Parathyroid adenoma (tissue), 2 donors: Measurements from ENCODE around the gene PROB1.

Experiments used
- H2AFZ ChIP-seq: fragments of 300-600 bp; sonication (generic); one replicate; pipeline ENCODE4 v1.7.0; 2017; ENCODE audit warnings: antibody characterized with exemption, mild to moderate bottlenecking
- H3K27ac ChIP-seq: fragments of 300-600 bp; sonication (generic); one replicate; pipeline ENCODE4 v1.7.0; 2017
- H3K27me3 ChIP-seq: fragments of 300-600 bp; sonication (generic); one replicate; pipeline ENCODE4 v1.7.0; 2017; ENCODE audit warnings: low read length; ENCODE audit not compliant: control insufficient read depth, insufficient read depth
- H3K36me3 ChIP-seq: fragments of 300-600 bp; sonication (generic); one replicate; pipeline ENCODE4 v1.7.0; 2017; ENCODE audit warnings: low read length; ENCODE audit not compliant: control insufficient read depth, insufficient read depth
- H3K4me1 ChIP-seq: fragments of 300-600 bp; sonication (generic); one replicate; pipeline ENCODE4 v1.7.0; 2017; ENCODE audit warnings: control low read depth
- H3K4me2 ChIP-seq: fragments of 300-600 bp; sonication (generic); one replicate; pipeline ENCODE4 v1.7.0; 2017; ENCODE audit warnings: low read length
- H3K4me3 ChIP-seq: fragments of 300-600 bp; sonication (generic); one replicate; pipeline ENCODE4 v1.7.0; 2017; ENCODE audit warnings: low read depth, low read length
- H3K79me2 ChIP-seq: fragments of 300-600 bp; sonication (generic); one replicate; pipeline ENCODE4 v1.7.0; 2017; ENCODE audit warnings: control low read depth
- H3K9ac ChIP-seq: fragments of 300-600 bp; sonication (generic); one replicate; pipeline ENCODE4 v1.7.0; 2017; ENCODE audit warnings: mild to moderate bottlenecking
- H3K9me3 ChIP-seq: fragments of 300-600 bp; sonication (generic); one replicate; pipeline ENCODE4 v1.7.0; 2017; ENCODE audit warnings: low read length; ENCODE audit not compliant: control insufficient read depth
- CTCF ChIP-seq: fragments of 300-600 bp; sonication (generic); IDR thresholded peaks from one replicate; pipeline ENCODE4 v1.7.0; 2017; ENCODE audit warnings: antibody characterized with exemption, mild to moderate bottlenecking
- donor health status: primary hyperparathyroidism.

PROB1 gene

GRCh38 chr5:139341187-139341688 is 53.7 kb downstream of the PROB1 start:
- peaks cover 31% of the 10 kb centered on the region for H3K79me2 ChIP-seq
- peak overlapping the region; percentile 91 for H2AFZ ChIP-seq
- H3K27ac ChIP-seq: peak overlapping the region; percentile 98
- no peaks in the 10 kb centered on the region for H3K36me3 ChIP-seq
- no peak for TF ChIP-seq CTCF
- no peak overlapping the region for H3K9ac ChIP-seq
- H3K4me3 ChIP-seq: peak overlapping the region; percentile 91
- H3K27me3 ChIP-seq: no peaks in the 10 kb centered on the region
- peak overlapping the region; percentile 88 for H3K4me2 ChIP-seq
- no peaks in the 10 kb centered on the region for H3K9me3 ChIP-seq
- peaks cover 9% of the 10 kb centered on the region for H3K4me1 ChIP-seq
